ENCODE measurements around the gene SYT5.

Gene SYT5

DNA sequence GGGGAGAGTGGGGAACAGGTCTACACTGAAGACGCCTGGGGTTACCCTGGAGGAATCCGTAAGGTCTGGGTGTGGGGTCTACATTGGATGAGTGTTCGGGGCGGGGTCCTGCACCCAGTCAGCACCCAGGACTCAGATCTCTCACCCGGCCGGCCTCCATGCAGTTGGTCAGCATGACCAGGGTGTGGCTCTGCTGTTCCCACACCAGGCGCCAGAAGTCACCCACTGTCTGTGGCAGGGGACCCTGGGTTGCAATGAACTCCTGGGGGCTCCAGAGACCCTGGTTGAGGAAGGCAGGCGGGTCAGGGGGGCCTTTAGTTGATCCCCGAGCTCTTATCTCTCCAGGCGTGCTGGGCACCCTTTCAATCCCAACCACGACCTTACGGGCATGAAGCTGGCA, 6.0 kb upstream of the SYT5 start:
- no peak for DNase-seq
- in situ Hi-C loops (cut with HindIII; ENCODE audit: low pct_ligation_motif_present, low sequenced_read_pairs) = no loop called here

DNA sequence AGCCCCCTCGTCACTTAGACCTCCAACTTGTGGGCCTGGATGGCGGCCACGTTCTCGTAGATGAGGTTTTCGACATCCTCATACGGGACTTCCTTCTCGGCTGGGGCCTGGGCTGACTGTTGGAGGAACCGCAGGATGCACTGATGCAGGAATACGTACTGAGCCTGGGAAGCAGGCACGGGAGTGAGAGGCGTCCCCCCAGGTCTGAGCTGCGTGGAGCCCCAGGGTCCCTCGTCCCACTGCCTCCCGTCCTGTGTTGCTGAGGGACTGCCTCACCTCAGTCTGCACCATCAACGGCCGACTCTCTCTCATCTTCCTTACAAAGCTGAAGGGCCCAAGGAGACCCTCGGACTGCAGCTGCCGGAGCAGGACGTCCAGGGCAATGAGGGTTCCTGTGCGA, 1.7 kb upstream of the SYT5 start:
- in situ Hi-C loops (cut with HindIII; ENCODE audit: low pct_ligation_motif_present, low sequenced_read_pairs) = no loop called here
- TF ChIP-seq, protein P1, sequence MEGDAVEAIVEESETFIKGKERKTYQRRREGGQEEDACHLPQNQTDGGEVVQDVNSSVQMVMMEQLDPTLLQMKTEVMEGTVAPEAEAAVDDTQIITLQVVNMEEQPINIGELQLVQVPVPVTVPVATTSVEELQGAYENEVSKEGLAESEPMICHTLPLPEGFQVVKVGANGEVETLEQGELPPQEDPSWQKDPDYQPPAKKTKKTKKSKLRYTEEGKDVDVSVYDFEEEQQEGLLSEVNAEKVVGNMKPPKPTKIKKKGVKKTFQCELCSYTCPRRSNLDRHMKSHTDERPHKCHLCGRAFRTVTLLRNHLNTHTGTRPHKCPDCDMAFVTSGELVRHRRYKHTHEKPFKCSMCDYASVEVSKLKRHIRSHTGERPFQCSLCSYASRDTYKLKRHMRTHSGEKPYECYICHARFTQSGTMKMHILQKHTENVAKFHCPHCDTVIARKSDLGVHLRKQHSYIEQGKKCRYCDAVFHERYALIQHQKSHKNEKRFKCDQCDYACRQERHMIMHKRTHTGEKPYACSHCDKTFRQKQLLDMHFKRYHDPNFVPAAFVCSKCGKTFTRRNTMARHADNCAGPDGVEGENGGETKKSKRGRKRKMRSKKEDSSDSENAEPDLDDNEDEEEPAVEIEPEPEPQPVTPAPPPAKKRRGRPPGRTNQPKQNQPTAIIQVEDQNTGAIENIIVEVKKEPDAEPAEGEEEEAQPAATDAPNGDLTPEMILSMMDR (IDR thresholded peaks at IDR 0.05; ENCODE audit: low read depth, low read length, missing control alignments) = no peak
- no peak overlapping the region for H3K4me3 ChIP-seq (ENCODE audit: low read depth, low read length)
- no peak for DNase-seq
- H3K27ac ChIP-seq = no peak overlapping the region
- H3K36me3 ChIP-seq (replicated peaks) = no peaks in the 10 kb centered on the region
- peaks cover 5% of the 10 kb centered on the region for H3K27me3 ChIP-seq (replicated peaks)

More for the DNA sequence above, 6.0 kb upstream of the SYT5 start:
- TF ChIP-seq, protein P1 (IDR thresholded peaks at IDR 0.05; ENCODE audit: low read depth, low read length, missing control alignments) = no peak
- H3K27me3 ChIP-seq (replicated peaks) = no peaks in the 10 kb centered on the region
- H3K4me3 ChIP-seq (ENCODE audit: low read depth, low read length) = no peak overlapping the region
- H3K36me3 ChIP-seq (replicated peaks) = no peaks in the 10 kb centered on the region
- no peak overlapping the region for H3K27ac ChIP-seq

DNA sequence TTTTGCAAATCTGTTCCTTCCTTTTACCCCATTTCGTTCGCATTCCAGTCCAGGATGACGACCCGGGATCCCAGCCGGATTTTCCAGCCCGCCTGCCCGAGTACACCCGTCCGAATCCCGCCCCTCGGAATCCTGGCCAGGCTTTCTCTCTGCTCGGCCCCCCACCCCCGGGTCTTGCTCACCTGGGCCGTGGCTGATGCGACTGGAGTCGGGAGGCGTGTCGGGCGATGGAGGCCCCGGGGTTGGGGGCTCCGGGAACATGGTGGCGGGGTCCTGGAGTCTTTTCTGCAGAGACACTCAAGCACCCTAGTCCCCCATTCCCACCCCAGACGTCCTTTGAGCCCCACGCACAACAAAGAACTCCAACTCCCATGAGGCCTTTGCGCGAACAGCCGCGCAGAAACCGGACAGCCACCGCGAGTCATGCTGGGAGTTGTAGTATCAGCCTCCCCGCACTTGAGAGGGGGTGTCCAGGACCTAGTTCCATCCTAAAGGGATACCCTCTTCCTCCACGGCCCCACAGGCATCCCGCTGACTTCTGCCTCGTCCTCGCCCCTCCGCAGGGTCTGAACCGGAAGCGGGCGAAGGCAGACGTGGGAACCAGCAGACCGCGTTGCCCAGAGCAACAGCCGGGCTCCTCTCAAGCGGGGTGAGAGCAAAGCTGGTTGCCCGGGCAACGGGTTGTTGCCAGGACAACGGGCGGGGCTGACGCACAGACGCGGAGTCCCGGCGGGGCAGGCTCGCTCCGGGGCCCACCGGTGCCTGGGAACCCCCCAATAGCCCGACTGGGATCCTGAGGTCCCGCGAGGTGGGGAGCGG, 1.1 kb downstream of the SYT5 start:
- TF ChIP-seq, protein P1 (IDR thresholded peaks at IDR 0.05; ENCODE audit: low read depth, low read length, missing control alignments) = no peak
- Histone ChIP-seq H3K27ac (peak overlapping the region; percentile 55), H3K4me3 (ENCODE audit: low read depth, low read length) (peak overlapping the region; percentile 42), H3K27me3 (replicated peaks) (peaks cover 5% of the 10 kb centered on the region), H3K36me3 (replicated peaks) (no peaks in the 10 kb centered on the region)
- in situ Hi-C loops (cut with HindIII; ENCODE audit: low pct_ligation_motif_present, low sequenced_read_pairs) = loop anchor here (10.0 kb wide), 1 partner anchor 64 kb away; the partner anchor contains the start of gene PPP1R12C
- DNase-seq = peak; percentile 95

DNA sequence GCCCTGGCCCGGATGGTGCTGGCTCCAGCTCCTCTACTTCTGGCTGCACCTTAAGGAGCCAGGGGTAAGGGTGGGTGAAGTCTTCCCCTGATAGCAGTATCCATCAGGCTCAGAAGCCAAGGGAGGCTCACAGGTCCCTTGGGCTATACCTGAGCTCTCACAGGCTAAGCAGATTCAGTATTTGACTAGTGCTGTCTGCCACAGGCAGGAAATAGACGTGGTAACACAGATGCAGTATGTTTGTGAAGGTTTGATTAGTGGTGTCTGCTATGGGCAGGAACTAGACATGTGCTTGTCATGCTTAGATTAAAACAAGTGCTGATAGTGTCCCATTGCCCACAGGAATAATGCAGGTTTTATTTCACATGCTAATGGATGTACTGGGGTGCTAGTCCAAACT, 4.0 kb downstream of the SYT5 start:
- TF ChIP-seq, protein P1 (IDR thresholded peaks at IDR 0.05; ENCODE audit: low read depth, low read length, missing control alignments) = no peak
- no peak overlapping the region for H3K4me3 ChIP-seq (ENCODE audit: low read depth, low read length)
- H3K27ac ChIP-seq = no peak overlapping the region
- no peak for DNase-seq
- H3K27me3 ChIP-seq (replicated peaks) = peaks cover 5% of the 10 kb centered on the region
- H3K36me3 ChIP-seq (replicated peaks) = no peaks in the 10 kb centered on the region
- in situ Hi-C loops (cut with HindIII; ENCODE audit: low pct_ligation_motif_present, low sequenced_read_pairs) = loop anchor here (10.0 kb wide), 1 partner anchor 61 kb away; the partner anchor contains the start of gene PPP1R12C

DNA sequence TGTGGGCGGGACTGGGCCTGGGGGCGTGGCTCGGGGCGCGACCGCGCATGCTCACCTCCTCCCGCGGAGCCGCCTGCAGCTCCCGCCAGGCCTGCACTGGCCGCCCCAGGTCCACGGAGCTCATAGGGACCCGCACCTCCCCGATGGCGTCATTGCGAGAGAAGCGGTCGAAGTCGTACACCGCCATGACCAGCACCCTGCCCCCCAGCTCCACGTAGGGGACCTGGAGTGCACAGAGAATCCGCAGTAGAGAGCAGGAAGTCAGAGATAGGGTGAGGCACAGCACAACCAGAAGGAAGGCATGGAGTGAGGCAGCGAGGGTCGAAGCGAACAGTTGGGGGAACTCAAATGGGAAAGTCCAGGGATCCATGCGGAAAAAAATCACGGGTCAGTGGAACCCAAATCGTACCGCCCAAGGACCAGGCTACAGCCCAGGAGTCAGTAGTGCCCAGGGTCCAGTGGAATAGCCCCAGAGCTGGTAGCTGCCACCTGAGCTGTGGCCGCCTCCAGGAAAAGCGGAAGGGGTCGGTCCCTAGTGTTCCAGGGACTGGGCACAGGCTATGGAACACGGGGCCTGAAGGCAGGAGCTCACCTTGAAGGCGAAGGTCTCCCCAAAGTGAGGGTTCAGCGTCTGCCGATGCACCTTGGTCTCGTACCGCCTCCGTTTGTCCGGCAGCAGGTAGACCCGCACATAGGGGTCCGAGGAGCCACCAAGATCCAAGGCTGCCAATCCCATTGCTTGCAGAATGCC, 4.8 kb downstream of the SYT5 start:
- Histone ChIP-seq H3K27ac (no peak overlapping the region), H3K4me3 (ENCODE audit: low read depth, low read length) (no peak overlapping the region), H3K36me3 (replicated peaks) (no peaks in the 10 kb centered on the region), H3K27me3 (replicated peaks) (peaks cover 2% of the 10 kb centered on the region)
- DNase-seq = no peak
- TF ChIP-seq, protein P1 (IDR thresholded peaks at IDR 0.05; ENCODE audit: low read depth, low read length, missing control alignments) = no peak
- in situ Hi-C loops (cut with HindIII; ENCODE audit: low pct_ligation_motif_present, low sequenced_read_pairs) = loop anchor here (10.0 kb wide), 1 partner anchor 60 kb away; the partner anchor contains the start of gene PPP1R12C
